Mammary epithelial cell (primary cell): ENCODE results near the gene PGK1.

Source experiments
- EZH2 ChIP-seq: IDR thresholded peaks from 2 replicates; pipeline ENCODE4 v1.6.1; 2012; ENCODE audit warnings: low read length, inconsistent platforms, borderline replicate concordance
- TF ChIP-seq, protein P1 (sequence below), 2 donors: IDR thresholded peaks in 1 of 2; conservative IDR thresholded peaks in 1 of 2; 2 replicates each; pipeline ENCODE4 v1.5.1; 2011 to 2012; ENCODE audit warnings: inconsistent platforms in 2 of 2, low read length in 2 of 2, mild to moderate bottlenecking in 2 of 2, control low read depth in 1 of 2, low read depth in 1 of 2; ENCODE audit not compliant: insufficient read depth in 1 of 2; ENCODE audit errors: extremely low read depth in 1 of 2

DNA sequence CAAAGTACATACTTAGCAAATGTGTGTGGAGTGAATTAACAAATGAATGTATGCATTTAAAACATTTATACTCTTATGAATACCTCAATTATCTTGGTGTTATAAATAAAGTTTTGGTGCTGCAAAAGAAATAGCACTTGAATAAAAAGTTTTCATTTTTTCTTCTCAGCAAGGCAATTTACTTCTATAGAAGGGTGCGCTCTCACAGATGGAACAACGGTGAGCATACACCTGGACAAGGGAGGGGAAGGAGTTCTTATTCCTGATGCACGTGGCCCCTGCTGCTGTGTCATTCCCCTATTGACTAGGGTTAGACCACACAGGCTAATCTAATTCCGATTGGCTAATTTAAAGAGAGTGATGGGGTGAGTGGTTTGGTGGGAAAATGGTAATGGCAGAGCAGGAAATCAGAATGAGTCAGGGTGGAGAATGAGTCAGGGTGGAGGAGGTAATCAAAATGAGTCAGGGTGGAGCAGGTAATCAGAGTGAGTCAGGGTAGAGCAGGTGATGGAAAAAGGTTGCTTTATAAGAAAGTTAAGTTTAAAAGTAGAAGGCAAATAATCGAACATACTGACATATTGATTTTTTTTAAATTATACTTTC is 28.2 kb upstream of the PGK1 start:
- TF ChIP-seq, protein P1, sequence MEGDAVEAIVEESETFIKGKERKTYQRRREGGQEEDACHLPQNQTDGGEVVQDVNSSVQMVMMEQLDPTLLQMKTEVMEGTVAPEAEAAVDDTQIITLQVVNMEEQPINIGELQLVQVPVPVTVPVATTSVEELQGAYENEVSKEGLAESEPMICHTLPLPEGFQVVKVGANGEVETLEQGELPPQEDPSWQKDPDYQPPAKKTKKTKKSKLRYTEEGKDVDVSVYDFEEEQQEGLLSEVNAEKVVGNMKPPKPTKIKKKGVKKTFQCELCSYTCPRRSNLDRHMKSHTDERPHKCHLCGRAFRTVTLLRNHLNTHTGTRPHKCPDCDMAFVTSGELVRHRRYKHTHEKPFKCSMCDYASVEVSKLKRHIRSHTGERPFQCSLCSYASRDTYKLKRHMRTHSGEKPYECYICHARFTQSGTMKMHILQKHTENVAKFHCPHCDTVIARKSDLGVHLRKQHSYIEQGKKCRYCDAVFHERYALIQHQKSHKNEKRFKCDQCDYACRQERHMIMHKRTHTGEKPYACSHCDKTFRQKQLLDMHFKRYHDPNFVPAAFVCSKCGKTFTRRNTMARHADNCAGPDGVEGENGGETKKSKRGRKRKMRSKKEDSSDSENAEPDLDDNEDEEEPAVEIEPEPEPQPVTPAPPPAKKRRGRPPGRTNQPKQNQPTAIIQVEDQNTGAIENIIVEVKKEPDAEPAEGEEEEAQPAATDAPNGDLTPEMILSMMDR (conservative IDR thresholded peaks at IDR 0.05 in 1 of 2, IDR thresholded peaks at IDR 0.05 in 1 of 2; ENCODE audit: extremely low read depth in 1 of 2, insufficient read depth in 1 of 2, low read depth in 1 of 2, low read length in 2 of 2) = no peak
- no peak for TF ChIP-seq EZH2
